ENCODE data around the gene PJVK.

DNA sequence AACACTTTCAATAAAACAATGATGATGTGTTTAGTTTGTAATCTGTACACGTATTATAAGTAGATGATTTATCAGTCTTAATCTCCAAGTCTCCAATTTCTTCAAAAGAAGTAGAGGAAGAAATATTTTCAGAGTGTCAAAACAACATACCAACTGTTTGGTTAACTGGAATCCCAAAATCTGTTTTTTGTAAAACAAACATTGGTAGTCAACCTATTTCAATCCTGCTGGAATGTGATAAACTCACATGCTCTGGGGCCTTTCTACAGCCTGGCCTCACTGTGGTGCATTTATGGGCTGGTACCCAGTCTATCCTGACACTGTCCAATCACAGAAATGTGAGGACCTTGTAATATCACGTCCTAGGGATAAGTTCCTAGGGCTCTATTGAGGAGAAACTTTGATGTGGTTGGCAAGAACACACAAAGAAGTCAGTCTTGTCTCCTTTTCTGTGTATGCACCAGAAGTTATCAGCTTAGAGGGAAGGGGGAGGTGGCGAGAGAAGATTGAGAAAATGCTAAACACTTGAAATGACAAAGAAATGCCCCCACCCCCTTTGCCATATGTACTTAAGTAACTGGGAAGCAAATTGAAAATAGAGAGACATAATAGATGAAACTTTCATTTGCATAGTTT lies 47.4 kb upstream of the PJVK start:
- TF ChIP-seq, protein P1, sequence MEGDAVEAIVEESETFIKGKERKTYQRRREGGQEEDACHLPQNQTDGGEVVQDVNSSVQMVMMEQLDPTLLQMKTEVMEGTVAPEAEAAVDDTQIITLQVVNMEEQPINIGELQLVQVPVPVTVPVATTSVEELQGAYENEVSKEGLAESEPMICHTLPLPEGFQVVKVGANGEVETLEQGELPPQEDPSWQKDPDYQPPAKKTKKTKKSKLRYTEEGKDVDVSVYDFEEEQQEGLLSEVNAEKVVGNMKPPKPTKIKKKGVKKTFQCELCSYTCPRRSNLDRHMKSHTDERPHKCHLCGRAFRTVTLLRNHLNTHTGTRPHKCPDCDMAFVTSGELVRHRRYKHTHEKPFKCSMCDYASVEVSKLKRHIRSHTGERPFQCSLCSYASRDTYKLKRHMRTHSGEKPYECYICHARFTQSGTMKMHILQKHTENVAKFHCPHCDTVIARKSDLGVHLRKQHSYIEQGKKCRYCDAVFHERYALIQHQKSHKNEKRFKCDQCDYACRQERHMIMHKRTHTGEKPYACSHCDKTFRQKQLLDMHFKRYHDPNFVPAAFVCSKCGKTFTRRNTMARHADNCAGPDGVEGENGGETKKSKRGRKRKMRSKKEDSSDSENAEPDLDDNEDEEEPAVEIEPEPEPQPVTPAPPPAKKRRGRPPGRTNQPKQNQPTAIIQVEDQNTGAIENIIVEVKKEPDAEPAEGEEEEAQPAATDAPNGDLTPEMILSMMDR (conservative IDR thresholded peaks at IDR 0.05; ENCODE audit: low read length) = no peak
- no peak for TF ChIP-seq EZH2phosphoT487 (IDR thresholded peaks at IDR 0.05; ENCODE audit: borderline replicate concordance, low read depth, low read length)

Data from OCI-LY7 (cell line).